ENCODE measurements around the gene ZNHIT6. TPM values are rescaled to one million over a fixed set of nuclear protein-coding genes. Genes with fewer than 3 reads are reported as not detected.

The ZNHIT6 gene
- total RNA-seq, 4 donors from 2014 or later: 5.5 to 21.5 (median 8.1) TPM

- Histone ChIP-seq H3K27ac (no peak overlapping the region), H3K9me3 (no peaks in the 10 kb centered on the region), H3K36me3 (peaks cover 0 to 26% (median 0%) of the 10 kb centered on the region in 3 donors), H3K4me1 (peaks cover 0 to 6% (median 0%) of the 10 kb centered on the region in 4 donors), H3K4me3 (no peak overlapping the region), H3K27me3 (no peaks in the 10 kb centered on the region)
- no peak for TF ChIP-seq POLR2A (IDR thresholded peaks at IDR 0.05)
- TF ChIP-seq, protein P1, sequence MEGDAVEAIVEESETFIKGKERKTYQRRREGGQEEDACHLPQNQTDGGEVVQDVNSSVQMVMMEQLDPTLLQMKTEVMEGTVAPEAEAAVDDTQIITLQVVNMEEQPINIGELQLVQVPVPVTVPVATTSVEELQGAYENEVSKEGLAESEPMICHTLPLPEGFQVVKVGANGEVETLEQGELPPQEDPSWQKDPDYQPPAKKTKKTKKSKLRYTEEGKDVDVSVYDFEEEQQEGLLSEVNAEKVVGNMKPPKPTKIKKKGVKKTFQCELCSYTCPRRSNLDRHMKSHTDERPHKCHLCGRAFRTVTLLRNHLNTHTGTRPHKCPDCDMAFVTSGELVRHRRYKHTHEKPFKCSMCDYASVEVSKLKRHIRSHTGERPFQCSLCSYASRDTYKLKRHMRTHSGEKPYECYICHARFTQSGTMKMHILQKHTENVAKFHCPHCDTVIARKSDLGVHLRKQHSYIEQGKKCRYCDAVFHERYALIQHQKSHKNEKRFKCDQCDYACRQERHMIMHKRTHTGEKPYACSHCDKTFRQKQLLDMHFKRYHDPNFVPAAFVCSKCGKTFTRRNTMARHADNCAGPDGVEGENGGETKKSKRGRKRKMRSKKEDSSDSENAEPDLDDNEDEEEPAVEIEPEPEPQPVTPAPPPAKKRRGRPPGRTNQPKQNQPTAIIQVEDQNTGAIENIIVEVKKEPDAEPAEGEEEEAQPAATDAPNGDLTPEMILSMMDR (IDR thresholded peaks at IDR 0.05): no peak
- no peak for DNase-seq
Measured at GRCh38 chr1:85700422-85700821, 7.8 kb downstream of the ZNHIT6 start.

GRCh38 chr1:85697895-85698294 lies 10.3 kb downstream of the ZNHIT6 start:
- Histone ChIP-seq H3K9me3 (no peaks in the 10 kb centered on the region), H3K36me3 (peaks cover 0 to 19% (median 0%) of the 10 kb centered on the region in 3 donors), H3K27ac (no peak overlapping the region), H3K4me3 (no peak overlapping the region), H3K27me3 (no peaks in the 10 kb centered on the region), H3K4me1 (peaks cover 0 to 6% (median 0%) of the 10 kb centered on the region in 4 donors)
- DNase-seq: no peak
- TF ChIP-seq, protein P1 (IDR thresholded peaks at IDR 0.05): no peak
- TF ChIP-seq POLR2A (IDR thresholded peaks at IDR 0.05): no peak

DNA sequence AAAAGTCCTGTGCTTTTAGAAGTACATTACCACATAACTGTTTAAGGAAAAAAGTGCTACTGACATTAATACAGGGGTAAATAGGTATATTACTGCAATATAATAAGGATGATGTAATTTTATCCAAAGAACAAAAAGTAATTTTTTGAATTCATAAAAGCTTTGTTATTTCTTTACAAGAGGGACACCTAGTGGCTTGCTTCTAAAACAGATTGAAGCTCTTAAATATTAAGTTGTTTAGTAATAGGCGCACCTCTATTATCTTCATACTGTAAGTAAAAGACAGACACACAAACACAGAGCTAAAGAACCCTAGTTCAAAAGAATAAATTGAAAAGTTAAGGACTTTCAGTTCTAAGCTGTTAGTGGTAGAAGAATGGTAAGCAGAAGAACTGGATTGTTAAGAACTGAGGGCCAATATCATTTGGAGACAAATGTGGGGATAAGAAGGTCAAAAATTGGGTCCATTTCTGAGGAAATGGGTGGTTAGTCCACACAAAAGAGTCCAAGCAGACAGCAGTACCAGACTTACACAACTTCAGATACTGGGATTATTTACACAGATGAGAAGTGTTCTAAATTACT lies 15.4 kb downstream of the ZNHIT6 start:
- Histone ChIP-seq H3K27ac (no peak overlapping the region), H3K9me3 (no peaks in the 10 kb centered on the region), H3K4me1 (no peaks in the 10 kb centered on the region), H3K27me3 (no peaks in the 10 kb centered on the region), H3K4me3 (no peak overlapping the region), H3K36me3 (no peaks in the 10 kb centered on the region)
- TF ChIP-seq POLR2A (IDR thresholded peaks at IDR 0.05): no peak
- TF ChIP-seq, protein P1 (IDR thresholded peaks at IDR 0.05): peak in 4 of 6 experiments; percentile 29 to 58 (median 51)
- DNase-seq: no peak

- H3K4me1 ChIP-seq: no peaks in the 10 kb centered on the region
- no peak overlapping the region for H3K4me3 ChIP-seq
- H3K27ac ChIP-seq: no peak overlapping the region
- H3K27me3 ChIP-seq: no peaks in the 10 kb centered on the region
- no peaks in the 10 kb centered on the region for H3K9me3 ChIP-seq
- TF ChIP-seq, protein P1 (IDR thresholded peaks at IDR 0.05): no peak
- no peak for TF ChIP-seq POLR2A (IDR thresholded peaks at IDR 0.05)
- no peak for DNase-seq
- no peaks in the 10 kb centered on the region for H3K36me3 ChIP-seq
Measured at GRCh38 chr1:85689775-85690404, 18.3 kb downstream of the ZNHIT6 start.

DNA sequence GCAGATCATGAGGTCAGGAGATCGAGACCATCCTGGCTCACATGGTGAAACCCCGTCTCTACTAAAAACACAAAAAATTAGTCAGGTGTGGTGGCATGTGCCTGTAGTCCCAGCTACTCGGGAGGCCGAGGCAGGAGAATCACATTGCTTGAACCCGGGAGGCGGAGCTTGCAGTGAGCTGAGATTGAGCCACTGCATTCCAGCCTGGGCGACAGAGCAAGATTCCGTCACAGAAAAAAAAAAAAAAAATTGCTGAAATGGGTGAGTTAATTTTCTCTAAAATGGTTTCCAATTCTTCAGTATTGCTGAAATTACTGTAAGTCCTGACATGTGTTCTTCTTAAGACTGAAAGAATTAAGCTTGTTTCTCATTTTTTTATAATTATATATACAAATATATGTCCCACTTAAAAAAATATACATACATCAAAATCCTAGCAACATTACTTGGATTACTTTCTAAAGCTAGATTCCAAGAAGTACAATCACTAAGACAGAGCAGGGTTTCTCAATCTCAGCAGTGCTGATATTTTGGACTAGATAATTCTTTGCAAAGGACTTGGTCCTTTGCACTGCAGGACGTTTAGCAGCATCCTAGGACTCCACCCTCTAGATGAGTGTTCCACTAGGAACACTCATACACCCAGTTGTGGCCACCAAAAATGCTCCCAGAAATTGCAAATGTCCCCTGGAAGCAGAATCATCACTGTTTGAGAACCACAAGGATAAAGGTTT lies 24.8 kb downstream of the ZNHIT6 start:
- no peaks in the 10 kb centered on the region for H3K36me3 ChIP-seq
- no peak overlapping the region for H3K4me3 ChIP-seq
- H3K27me3 ChIP-seq: no peaks in the 10 kb centered on the region
- no peak for TF ChIP-seq POLR2A (IDR thresholded peaks at IDR 0.05)
- TF ChIP-seq, protein P1 (IDR thresholded peaks at IDR 0.05): no peak
- H3K9me3 ChIP-seq: no peaks in the 10 kb centered on the region
- no peak for DNase-seq
- no peaks in the 10 kb centered on the region for H3K4me1 ChIP-seq
- H3K27ac ChIP-seq: no peak overlapping the region

All from Peyer's patch (tissue), 4 donors.